Subcutaneous abdominal adipose tissue (tissue), 5 donors: Measurements from ENCODE around the gene RELL1.

ENCODE experiments used
- H3K27ac ChIP-seq: one replicate; pipeline ENCODE4 v1.7.0; 2013; ENCODE audit warnings: low read depth, mild to moderate bottlenecking, inconsistent platforms, low read length, moderate library complexity
- H3K27me3 ChIP-seq, 5 donors: one replicate each; pipeline ENCODE4 v1.7.0; 2013; ENCODE audit warnings: low read length in 5 of 5, inconsistent platforms in 1 of 5; ENCODE audit not compliant: control insufficient read depth in 5 of 5, insufficient read depth in 4 of 5
- H3K36me3 ChIP-seq, 5 donors: one replicate each; pipeline ENCODE4 v1.7.0; 2013; ENCODE audit warnings: low read length in 5 of 5; ENCODE audit not compliant: control insufficient read depth in 5 of 5, insufficient read depth in 5 of 5
- H3K4me1 ChIP-seq, 5 donors: one replicate each; pipeline ENCODE4 v1.7.0; 2013; ENCODE audit warnings: low read length in 5 of 5, mild to moderate bottlenecking in 3 of 5, moderate library complexity in 1 of 5; ENCODE audit not compliant: control insufficient read depth in 5 of 5, insufficient read depth in 5 of 5
- H3K4me3 ChIP-seq, 5 donors: one replicate each; pipeline ENCODE4 v1.7.0; 2013; ENCODE audit warnings: low read length in 5 of 5, low read depth in 1 of 5
- H3K9ac ChIP-seq, 5 donors: one replicate each; pipeline ENCODE4 v1.7.0; 2013; ENCODE audit warnings: low read length in 5 of 5, mild to moderate bottlenecking in 4 of 5, moderate library complexity in 3 of 5
- H3K9me3 ChIP-seq, 5 donors: one replicate each; pipeline ENCODE4 v1.7.0; 2013; ENCODE audit warnings: low read length in 5 of 5; ENCODE audit not compliant: control insufficient read depth in 5 of 5
- donor health status: healthy.
- donor health status: healthy.
- donor health status: healthy.
- donor health status: healthy.
- donor health status: healthy.

Gene RELL1

GRCh38 chr4:37656649-37657048 lies 29.5 kb downstream of the RELL1 start:
- Histone ChIP-seq H3K4me1 (peaks cover 0 to 18% (median 15%) of the 10 kb centered on the region in 5 donors), H3K27ac (no peak overlapping the region), H3K9me3 (peaks cover 0 to 17% (median 7%) of the 10 kb centered on the region in 5 donors)

GRCh38 chr4:37653601-37654000 lies 32.6 kb downstream of the RELL1 start:
- H3K9me3 ChIP-seq = peaks cover 0 to 17% (median 7%) of the 10 kb centered on the region in 5 donors
- peaks cover 4 to 9% (median 5%) of the 10 kb centered on the region in 5 donors for H3K36me3 ChIP-seq
- H3K9ac ChIP-seq = no peak overlapping the region
- no peaks in the 10 kb centered on the region for H3K27me3 ChIP-seq
- peaks cover 0 to 8% (median 3%) of the 10 kb centered on the region in 5 donors for H3K4me1 ChIP-seq
- no peak overlapping the region for H3K27ac ChIP-seq
- no peak overlapping the region for H3K4me3 ChIP-seq

More at GRCh38 chr4:37656649-37657048, 29.5 kb downstream of the RELL1 start:
- H3K27me3 ChIP-seq = no peaks in the 10 kb centered on the region
- no peak overlapping the region for H3K4me3 ChIP-seq
- peaks cover 0 to 2% (median 0%) of the 10 kb centered on the region in 5 donors for H3K36me3 ChIP-seq
- H3K9ac ChIP-seq = no peak overlapping the region

- Histone ChIP-seq H3K9ac (no peak overlapping the region), H3K9me3 (peaks cover 0 to 17% (median 7%) of the 10 kb centered on the region in 5 donors), H3K4me1 (peaks cover 4 to 10% (median 9%) of the 10 kb centered on the region in 5 donors), H3K27ac (no peak overlapping the region), H3K4me3 (no peak overlapping the region), H3K36me3 (peaks cover 5 to 14% (median 7%) of the 10 kb centered on the region in 5 donors), H3K27me3 (peaks cover 0 to 2% (median 0%) of the 10 kb centered on the region in 5 donors)
These were observed 33.2 kb downstream of the RELL1 start for GRCh38 chr4:37652747-37653527.

- no peak overlapping the region for H3K27ac ChIP-seq
- H3K36me3 ChIP-seq = peaks cover 5 to 21% (median 16%) of the 10 kb centered on the region in 5 donors
These were observed 34.3 kb downstream of the RELL1 start for GRCh38 chr4:37651781-37652377.

GRCh38 chr4:37650481-37650880 lies 35.7 kb downstream of the RELL1 start:
- Histone ChIP-seq H3K9ac (no peak overlapping the region), H3K4me1 (peaks cover 5 to 14% (median 7%) of the 10 kb centered on the region in 5 donors), H3K9me3 (peaks cover 0 to 3% (median 2%) of the 10 kb centered on the region in 5 donors), H3K27ac (no peak overlapping the region), H3K27me3 (peaks cover 0 to 2% (median 0%) of the 10 kb centered on the region in 5 donors), H3K4me3 (no peak overlapping the region), H3K36me3 (peaks cover 3 to 33% (median 28%) of the 10 kb centered on the region in 5 donors)

More at GRCh38 chr4:37651781-37652377, 34.3 kb downstream of the RELL1 start:
- Histone ChIP-seq H3K9me3 (peaks cover 0 to 14% (median 6%) of the 10 kb centered on the region in 5 donors), H3K27me3 (peaks cover 0 to 2% (median 0%) of the 10 kb centered on the region in 5 donors), H3K4me3 (no peak overlapping the region), H3K9ac (no peak overlapping the region), H3K4me1 (peaks cover 5 to 10% (median 7%) of the 10 kb centered on the region in 5 donors)

GRCh38 chr4:37649268-37649667 lies 36.9 kb downstream of the RELL1 start:
- no peak overlapping the region for H3K27ac ChIP-seq
- H3K9me3 ChIP-seq = peaks cover 0 to 3% (median 0%) of the 10 kb centered on the region in 5 donors
- peaks cover 3 to 33% (median 28%) of the 10 kb centered on the region in 5 donors for H3K36me3 ChIP-seq
- no peak overlapping the region for H3K9ac ChIP-seq
- no peak overlapping the region for H3K4me3 ChIP-seq
- H3K27me3 ChIP-seq = peaks cover 0 to 2% (median 0%) of the 10 kb centered on the region in 5 donors
- peaks cover 5 to 21% (median 7%) of the 10 kb centered on the region in 5 donors for H3K4me1 ChIP-seq

GRCh38 chr4:37648084-37648817 lies 37.9 kb downstream of the RELL1 start:
- Histone ChIP-seq H3K36me3 (peaks cover 3 to 36% (median 28%) of the 10 kb centered on the region in 5 donors), H3K27ac (no peak overlapping the region), H3K4me1 (peaks cover 5 to 21% (median 7%) of the 10 kb centered on the region in 5 donors), H3K27me3 (peaks cover 0 to 2% (median 0%) of the 10 kb centered on the region in 5 donors), H3K9ac (no peak overlapping the region), H3K9me3 (no peaks in the 10 kb centered on the region), H3K4me3 (no peak overlapping the region)

- peaks cover 0 to 2% (median 0%) of the 10 kb centered on the region in 5 donors for H3K27me3 ChIP-seq
- H3K9ac ChIP-seq = no peak overlapping the region
- no peak overlapping the region for H3K27ac ChIP-seq
- H3K9me3 ChIP-seq = no peaks in the 10 kb centered on the region
- no peak overlapping the region for H3K4me3 ChIP-seq
- peaks cover 3 to 36% (median 28%) of the 10 kb centered on the region in 5 donors for H3K36me3 ChIP-seq
- H3K4me1 ChIP-seq = peaks cover 5 to 28% (median 14%) of the 10 kb centered on the region in 5 donors
These were observed 39.9 kb downstream of the RELL1 start for GRCh38 chr4:37646247-37646646.

GRCh38 chr4:37645736-37646135 lies 40.4 kb downstream of the RELL1 start:
- Histone ChIP-seq H3K9me3 (no peaks in the 10 kb centered on the region), H3K27ac (no peak overlapping the region), H3K4me3 (no peak overlapping the region), H3K9ac (no peak overlapping the region), H3K4me1 (peaks cover 5 to 28% (median 14%) of the 10 kb centered on the region in 5 donors), H3K27me3 (peaks cover 0 to 2% (median 0%) of the 10 kb centered on the region in 5 donors), H3K36me3 (peaks cover 3 to 36% (median 28%) of the 10 kb centered on the region in 5 donors)
